ENCODE measurements around the gene GIPR. TPM values are rescaled to one million over a fixed set of nuclear protein-coding genes. Genes with fewer than 3 reads are reported as not detected.

GIPR gene
- total and polyA plus RNA-seq, 10 of the 15 experiments (the other 5 are each of a cell fraction or from before 2014, with no cell fraction given) = 1.7 to 26.3 (median 13.7) TPM

DNA sequence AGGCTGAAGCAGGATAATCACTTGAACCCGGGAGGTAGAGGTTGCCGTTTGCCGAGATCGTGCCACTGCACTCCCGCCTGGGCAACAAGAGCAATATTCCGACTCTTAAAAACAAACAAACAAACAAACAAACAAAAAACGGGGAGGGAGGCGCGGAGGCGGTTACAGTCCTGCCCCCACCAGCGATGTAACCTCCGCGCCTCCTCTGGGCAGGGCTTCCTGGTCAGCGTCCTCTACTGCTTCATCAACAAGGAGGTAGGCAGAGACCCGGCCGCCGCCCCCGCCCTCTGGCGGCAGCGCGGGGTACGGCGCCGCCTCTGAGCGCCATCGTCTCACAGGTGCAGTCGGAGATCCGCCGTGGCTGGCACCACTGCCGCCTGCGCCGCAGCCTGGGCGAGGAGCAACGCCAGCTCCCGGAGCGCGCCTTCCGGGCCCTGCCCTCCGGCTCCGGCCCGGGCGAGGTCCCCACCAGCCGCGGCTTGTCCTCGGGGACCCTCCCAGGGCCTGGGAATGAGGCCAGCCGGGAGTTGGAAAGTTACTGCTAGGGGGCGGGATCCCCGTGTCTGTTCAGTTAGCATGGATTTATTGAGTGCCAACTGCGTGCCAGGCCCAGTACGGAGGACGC, 13.5 kb downstream of the GIPR start (continued):
- TF ChIP-seq CUX1 (IDR thresholded peaks at IDR 0.05; ENCODE audit: insufficient replicate concordance, low read depth, low read length) = no peak
- TF ChIP-seq CEBPZ (IDR thresholded peaks at IDR 0.05; ENCODE audit: low read depth, low read length) = no peak
- no peak for TF ChIP-seq BCLAF1 (IDR thresholded peaks at IDR 0.05)
- no peak for TF ChIP-seq CBX3 (IDR thresholded peaks at IDR 0.05; ENCODE audit: borderline replicate concordance, low read depth)
- TF ChIP-seq RCOR1 (conservative IDR thresholded peaks at IDR 0.05; ENCODE audit: low read depth, low read length) = no peak
- TF ChIP-seq SMARCA5 (IDR thresholded peaks at IDR 0.05) = peak; percentile 89; the same call in 1 of the 2 replicates
- TF ChIP-seq NR2C1 (IDR thresholded peaks at IDR 0.05) = no peak
- peak; percentile 65; the same call in 1 of the 2 replicates for TF ChIP-seq FOXK2 (IDR thresholded peaks at IDR 0.05)
- no peak for TF ChIP-seq ZZZ3 (IDR thresholded peaks at IDR 0.05; ENCODE audit: control insufficient read depth, insufficient read length, low read depth)
- TF ChIP-seq BHLHE40 (IDR thresholded peaks at IDR 0.05; ENCODE audit: borderline replicate concordance in 1 of 2, low read depth in 2 of 2, low read length in 1 of 2) = peak in 1 of 2 experiments; percentile 51; a peak in 2 of 4 replicates
- TF ChIP-seq SIN3A (IDR thresholded peaks at IDR 0.05; ENCODE audit: low read depth, low read length) = no peak
- TF ChIP-seq TAF1 (IDR thresholded peaks at IDR 0.05; ENCODE audit: borderline replicate concordance, low read depth, low read length) = no peak
- TF ChIP-seq BRCA1 (IDR thresholded peaks at IDR 0.05; ENCODE audit: low read depth, low read length) = no peak
- TF ChIP-seq ZSCAN29 (IDR thresholded peaks at IDR 0.05) = no peak
- TF ChIP-seq HDGF (IDR thresholded peaks at IDR 0.05) = peak; percentile 92
- TF ChIP-seq MYC (IDR thresholded peaks at IDR 0.05; ENCODE audit: insufficient read depth, insufficient read length, insufficient replicate concordance, low read length, severe bottlenecking) = no peak
- TF ChIP-seq SUPT20H (IDR thresholded peaks at IDR 0.05; ENCODE audit: borderline replicate concordance, control insufficient read depth, low read depth, low read length) = no peak
- no peak for TF ChIP-seq DPF2 (IDR thresholded peaks at IDR 0.05)
- TF ChIP-seq EP300 (IDR thresholded peaks at IDR 0.05; ENCODE audit: borderline replicate concordance in 1 of 2, control insufficient read depth in 1 of 2, low read depth in 2 of 2, low read length in 2 of 2) = no peak
